ENCODE measurements around the gene ATG9B.

The ATG9B gene

GRCh38 chr7:150970424-150970823 lies 53.9 kb downstream of the ATG9B start:
- Histone ChIP-seq H3K4me3 (ENCODE audit: low read depth, low read length) (no peak overlapping the region), H2BK5ac (ENCODE audit: low read depth, low read length, poor library complexity) (no peak overlapping the region), H2BK120ac (ENCODE audit: insufficient read depth, low read length, poor library complexity) (no peak overlapping the region), H3K14ac (ENCODE audit: low read length) (no peak overlapping the region), H3K79me1 (ENCODE audit: low read length) (no peaks in the 10 kb centered on the region), H3K4ac (ENCODE audit: low read depth, low read length) (no peak overlapping the region), H3K18ac (ENCODE audit: low read length) (no peak overlapping the region), H3K27ac (ENCODE audit: low read depth, low read length) (no peak overlapping the region), H2BK12ac (ENCODE audit: low read length) (no peak overlapping the region), H3K36me3 (ENCODE audit: control insufficient read depth in 1 of 2, insufficient read depth in 2 of 2, low read length in 2 of 2) (no peaks in the 10 kb centered on the region), H3K23ac (ENCODE audit: low read length) (no peak overlapping the region), H3K4me2 (ENCODE audit: low read length) (no peak overlapping the region), H4K12ac (ENCODE audit: low read depth, low read length) (no peak overlapping the region), H3K9me3 (ENCODE audit: insufficient read depth, low read depth, low read length) (peaks cover 7% of the 10 kb centered on the region), H2AK5ac (ENCODE audit: low read length) (no peak overlapping the region), H3K9ac (ENCODE audit: low read length) (no peak overlapping the region), H2AFZ (ENCODE audit: insufficient read depth, low read length, poor library complexity) (no peak overlapping the region), H4K8ac (ENCODE audit: low read depth, low read length) (no peak overlapping the region), H3K27me3 (ENCODE audit: insufficient read depth, low read length) (peaks cover 18% of the 10 kb centered on the region), H3K4me1 (ENCODE audit: control insufficient read depth in 1 of 2, insufficient read depth in 2 of 2, low read length in 2 of 2) (peaks cover 9 to 11% of the 10 kb centered on the region in 2 experiments), H4K91ac (ENCODE audit: low read depth, low read length) (no peak overlapping the region), H3K79me2 (ENCODE audit: control insufficient read depth, insufficient read depth, low read length, poor library complexity) (peaks cover 2% of the 10 kb centered on the region)
- no CpG with 5 or more reads among the region's 11 CpGs for WGBS (ENCODE audit: extremely low coverage, insufficient coverage, insufficient read length)
- no peak for DNase-seq

GRCh38 chr7:150969475-150969874 lies 54.8 kb downstream of the ATG9B start:
- Histone ChIP-seq H3K27ac (ENCODE audit: low read depth, low read length) (no peak overlapping the region), H3K27me3 (ENCODE audit: insufficient read depth, low read length) (peaks cover 10% of the 10 kb centered on the region), H3K4me3 (ENCODE audit: low read depth, low read length) (no peak overlapping the region), H3K9ac (ENCODE audit: low read length) (no peak overlapping the region), H4K12ac (ENCODE audit: low read depth, low read length) (no peak overlapping the region), H3K18ac (ENCODE audit: low read length) (no peak overlapping the region), H3K4me1 (ENCODE audit: control insufficient read depth in 1 of 2, insufficient read depth in 2 of 2, low read length in 2 of 2) (peaks cover 6 to 11% of the 10 kb centered on the region in 2 experiments), H2BK5ac (ENCODE audit: low read depth, low read length, poor library complexity) (no peak overlapping the region), H2AFZ (ENCODE audit: insufficient read depth, low read length, poor library complexity) (no peak overlapping the region), H4K91ac (ENCODE audit: low read depth, low read length) (no peak overlapping the region), H3K14ac (ENCODE audit: low read length) (no peak overlapping the region), H3K36me3 (ENCODE audit: control insufficient read depth in 1 of 2, insufficient read depth in 2 of 2, low read length in 2 of 2) (no peaks in the 10 kb centered on the region), H3K4me2 (ENCODE audit: low read length) (no peak overlapping the region), H2AK5ac (ENCODE audit: low read length) (no peak overlapping the region), H3K79me1 (ENCODE audit: low read length) (peaks cover 2% of the 10 kb centered on the region), H3K79me2 (ENCODE audit: control insufficient read depth, insufficient read depth, low read length, poor library complexity) (peaks cover 2% of the 10 kb centered on the region), H3K23ac (ENCODE audit: low read length) (no peak overlapping the region), H3K4ac (ENCODE audit: low read depth, low read length) (no peak overlapping the region), H3K9me3 (ENCODE audit: insufficient read depth, low read depth, low read length) (peaks cover 7% of the 10 kb centered on the region), H2BK120ac (ENCODE audit: insufficient read depth, low read length, poor library complexity) (no peak overlapping the region), H4K8ac (ENCODE audit: low read depth, low read length) (no peak overlapping the region), H2BK12ac (ENCODE audit: low read length) (no peak overlapping the region)
- DNase-seq, result no peak
- WGBS (ENCODE audit: extremely low coverage, insufficient coverage, insufficient read length), result no CpG with 5 or more reads among the region's 7 CpGs

DNA sequence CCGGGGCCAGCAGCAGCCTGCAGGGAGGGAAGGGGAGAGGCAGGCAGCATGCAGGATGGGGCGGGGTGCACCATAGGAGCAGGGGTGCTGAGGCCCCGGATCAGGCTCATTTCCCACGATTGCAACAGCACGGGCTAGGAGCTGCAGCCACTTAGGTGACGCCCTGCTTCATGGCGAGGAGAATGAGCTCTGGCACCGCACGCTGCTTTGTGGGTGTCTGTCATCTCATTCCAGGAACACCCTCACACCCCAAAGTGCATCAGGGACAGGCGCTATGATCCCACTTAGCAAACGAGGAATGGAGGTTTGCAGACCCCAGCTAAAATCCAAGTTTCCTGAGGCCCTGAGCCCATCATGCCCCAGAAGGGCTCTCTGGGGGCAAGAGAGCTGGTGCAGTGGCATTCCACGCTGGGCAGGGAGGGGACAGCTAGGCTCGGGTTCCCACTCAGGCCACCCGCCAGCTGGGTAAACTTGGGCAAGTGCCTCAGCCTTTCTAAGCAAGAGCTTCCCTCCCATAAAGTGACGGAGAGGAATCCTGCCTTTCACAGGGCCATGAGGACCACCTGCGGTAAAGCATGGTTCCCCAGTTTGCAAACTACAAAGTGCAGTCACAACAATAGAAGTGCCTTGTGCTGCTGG lies 55.4 kb downstream of the ATG9B start:
- Histone ChIP-seq H3K4ac (ENCODE audit: low read depth, low read length) (no peak overlapping the region), H3K4me3 (ENCODE audit: low read depth, low read length) (no peak overlapping the region), H3K14ac (ENCODE audit: low read length) (no peak overlapping the region), H3K4me2 (ENCODE audit: low read length) (no peak overlapping the region), H4K8ac (ENCODE audit: low read depth, low read length) (no peak overlapping the region), H3K36me3 (ENCODE audit: control insufficient read depth in 1 of 2, insufficient read depth in 2 of 2, low read length in 2 of 2) (no peaks in the 10 kb centered on the region), H3K9ac (ENCODE audit: low read length) (no peak overlapping the region), H3K27ac (ENCODE audit: low read depth, low read length) (no peak overlapping the region), H3K79me2 (ENCODE audit: control insufficient read depth, insufficient read depth, low read length, poor library complexity) (peaks cover 2% of the 10 kb centered on the region), H2BK5ac (ENCODE audit: low read depth, low read length, poor library complexity) (no peak overlapping the region), H3K9me3 (ENCODE audit: insufficient read depth, low read depth, low read length) (peaks cover 7% of the 10 kb centered on the region), H2AK5ac (ENCODE audit: low read length) (no peak overlapping the region), H2AFZ (ENCODE audit: insufficient read depth, low read length, poor library complexity) (no peak overlapping the region), H3K18ac (ENCODE audit: low read length) (no peak overlapping the region), H3K4me1 (ENCODE audit: control insufficient read depth in 1 of 2, insufficient read depth in 2 of 2, low read length in 2 of 2) (peaks cover 8 to 12% of the 10 kb centered on the region in 2 experiments), H2BK12ac (ENCODE audit: low read length) (no peak overlapping the region), H4K91ac (ENCODE audit: low read depth, low read length) (no peak overlapping the region), H2BK120ac (ENCODE audit: insufficient read depth, low read length, poor library complexity) (no peak overlapping the region), H3K23ac (ENCODE audit: low read length) (no peak overlapping the region), H4K12ac (ENCODE audit: low read depth, low read length) (no peak overlapping the region), H3K27me3 (ENCODE audit: insufficient read depth, low read length) (peaks cover 5% of the 10 kb centered on the region), H3K79me1 (ENCODE audit: low read length) (peaks cover 2% of the 10 kb centered on the region)
- DNase-seq, result no peak
- WGBS (ENCODE audit: extremely low coverage, insufficient coverage, insufficient read length), result no CpG with 5 or more reads among the region's 16 CpGs

DNA sequence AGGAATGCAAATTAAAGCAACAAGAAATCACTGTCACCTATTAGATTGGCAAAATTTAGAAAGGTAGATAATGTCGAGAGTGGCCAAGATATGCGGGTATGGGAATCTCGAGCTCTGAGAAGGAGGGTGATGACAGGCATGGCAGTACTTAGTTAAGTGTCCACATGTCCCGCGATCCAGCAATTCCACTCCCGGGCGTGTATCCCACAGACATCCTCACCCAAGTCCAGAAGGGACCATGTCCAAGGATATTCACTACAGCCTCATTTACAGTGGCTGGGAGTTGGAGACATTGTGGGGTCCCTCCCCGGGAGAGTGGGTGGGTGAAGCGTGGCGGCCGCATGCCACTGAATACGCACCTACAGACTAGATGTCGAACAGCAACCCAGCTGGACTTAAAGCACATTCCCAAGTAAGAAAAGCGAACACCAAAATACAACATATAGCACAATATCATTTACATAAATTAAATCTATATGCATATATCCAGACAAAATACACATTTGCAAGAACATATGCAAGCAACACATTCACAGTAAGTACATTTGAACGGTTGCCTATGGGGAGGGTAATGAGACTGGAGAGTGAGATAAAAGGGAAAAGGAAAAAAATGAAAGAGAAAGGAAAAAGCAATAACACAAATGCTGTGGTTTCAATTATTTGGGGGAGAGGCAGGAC lies 56.1 kb downstream of the ATG9B start:
- H2AFZ ChIP-seq (ENCODE audit: insufficient read depth, low read length, poor library complexity), result no peak overlapping the region
- H4K91ac ChIP-seq (ENCODE audit: low read depth, low read length), result no peak overlapping the region
- peaks cover 8 to 12% of the 10 kb centered on the region in 2 experiments for H3K4me1 ChIP-seq (ENCODE audit: control insufficient read depth in 1 of 2, insufficient read depth in 2 of 2, low read length in 2 of 2)
- H2BK120ac ChIP-seq (ENCODE audit: insufficient read depth, low read length, poor library complexity), result no peak overlapping the region
- H3K79me1 ChIP-seq (ENCODE audit: low read length), result peaks cover 2% of the 10 kb centered on the region
- no peaks in the 10 kb centered on the region for H3K27me3 ChIP-seq (ENCODE audit: insufficient read depth, low read length)
- H3K27ac ChIP-seq (ENCODE audit: low read depth, low read length), result no peak overlapping the region
- no peak overlapping the region for H3K14ac ChIP-seq (ENCODE audit: low read length)
- no peak overlapping the region for H2BK5ac ChIP-seq (ENCODE audit: low read depth, low read length, poor library complexity)
- no peak overlapping the region for H3K9ac ChIP-seq (ENCODE audit: low read length)
- H3K4me2 ChIP-seq (ENCODE audit: low read length), result no peak overlapping the region
- no peak overlapping the region for H2BK12ac ChIP-seq (ENCODE audit: low read length)
- peak; percentile 36 to 67 for DNase-seq
- H3K36me3 ChIP-seq (ENCODE audit: control insufficient read depth in 1 of 2, insufficient read depth in 2 of 2, low read length in 2 of 2), result no peaks in the 10 kb centered on the region
- no peak overlapping the region for H4K12ac ChIP-seq (ENCODE audit: low read depth, low read length)
- H3K79me2 ChIP-seq (ENCODE audit: control insufficient read depth, insufficient read depth, low read length, poor library complexity), result peaks cover 2% of the 10 kb centered on the region
- no peak overlapping the region for H3K18ac ChIP-seq (ENCODE audit: low read length)
- no peak overlapping the region for H2AK5ac ChIP-seq (ENCODE audit: low read length)
- H3K4ac ChIP-seq (ENCODE audit: low read depth, low read length), result no peak overlapping the region
- H3K23ac ChIP-seq (ENCODE audit: low read length), result no peak overlapping the region
- no CpG with 5 or more reads among the region's 15 CpGs for whole genome bisulfite sequencing (ENCODE audit: extremely low coverage, insufficient coverage, insufficient read length)
- H3K9me3 ChIP-seq (ENCODE audit: insufficient read depth, low read depth, low read length), result peaks cover under 1% of the 10 kb centered on the region
- no peak overlapping the region for H4K8ac ChIP-seq (ENCODE audit: low read depth, low read length)
- no peak overlapping the region for H3K4me3 ChIP-seq (ENCODE audit: low read depth, low read length)
